NCI-H748 (cell line): Measurements from ENCODE around the gene MID2.
A peak's percentile ranks its signal among the peaks of the same experiment; 100 is the strongest.
"Not testable (repeated sequence)": the region's sequence is repeated elsewhere in the genome, so short reads cannot be mapped to it uniquely, and the experiment has no call there.

Experiments
- DNase-seq: peaks from one replicate; lab custom pipeline; 2025; ENCODE audit not compliant: unreplicated experiment; lab: John Stamatoyannopoulos, UW

Gene MID2

GRCh38 chrX:107935664-107936433 lies 110.2 kb downstream of the MID2 start:
- DNase-seq = peak; percentile 53

- DNase-seq = peak; percentile 34
These were observed 110.7 kb downstream of the MID2 start for GRCh38 chrX:107936434-107936730.

- DNase-seq = no peak
These were observed 114.4 kb downstream of the MID2 start for GRCh38 chrX:107940095-107940494.

- DNase-seq = not testable (repeated sequence)
These were observed 129.7 kb downstream of the MID2 start for GRCh38 chrX:107955337-107955736.

- DNase-seq = no peak
These were observed 143.0 kb downstream of the MID2 start for GRCh38 chrX:107968623-107969022.

- no peak for DNase-seq
These were observed 144.4 kb downstream of the MID2 start for GRCh38 chrX:107970073-107970472.

- no peak for DNase-seq
These were observed 146.0 kb downstream of the MID2 start for GRCh38 chrX:107971636-107972035.
